HFF-Myc (cell line): ENCODE measurements around the gene FBXL17.

ENCODE experiments used
- DNase-seq: peaks from one replicate; pipeline ENCODE4 v3.0.0-alpha.2; 2011; ENCODE audit warnings: low read depth; ENCODE audit errors: extremely low read depth
- H3K4me3 ChIP-seq: replicated peaks from 2 replicates; pipeline ENCODE4 v1.5.1; 2011; ENCODE audit warnings: low read depth, mild to moderate bottlenecking, control low read depth, low read length
- TF ChIP-seq, protein P1 (sequence below): IDR thresholded peaks from 2 replicates; pipeline ENCODE4 v1.5.1; 2012; ENCODE audit warnings: mild to moderate bottlenecking, low read depth, low read length, control low read depth; ENCODE audit errors: missing control alignments

FBXL17 gene

GRCh38 chr5:107812570-107813141, 569.2 kb downstream of the FBXL17 start:
- TF ChIP-seq, protein P1, sequence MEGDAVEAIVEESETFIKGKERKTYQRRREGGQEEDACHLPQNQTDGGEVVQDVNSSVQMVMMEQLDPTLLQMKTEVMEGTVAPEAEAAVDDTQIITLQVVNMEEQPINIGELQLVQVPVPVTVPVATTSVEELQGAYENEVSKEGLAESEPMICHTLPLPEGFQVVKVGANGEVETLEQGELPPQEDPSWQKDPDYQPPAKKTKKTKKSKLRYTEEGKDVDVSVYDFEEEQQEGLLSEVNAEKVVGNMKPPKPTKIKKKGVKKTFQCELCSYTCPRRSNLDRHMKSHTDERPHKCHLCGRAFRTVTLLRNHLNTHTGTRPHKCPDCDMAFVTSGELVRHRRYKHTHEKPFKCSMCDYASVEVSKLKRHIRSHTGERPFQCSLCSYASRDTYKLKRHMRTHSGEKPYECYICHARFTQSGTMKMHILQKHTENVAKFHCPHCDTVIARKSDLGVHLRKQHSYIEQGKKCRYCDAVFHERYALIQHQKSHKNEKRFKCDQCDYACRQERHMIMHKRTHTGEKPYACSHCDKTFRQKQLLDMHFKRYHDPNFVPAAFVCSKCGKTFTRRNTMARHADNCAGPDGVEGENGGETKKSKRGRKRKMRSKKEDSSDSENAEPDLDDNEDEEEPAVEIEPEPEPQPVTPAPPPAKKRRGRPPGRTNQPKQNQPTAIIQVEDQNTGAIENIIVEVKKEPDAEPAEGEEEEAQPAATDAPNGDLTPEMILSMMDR = no peak
- no peak overlapping the region for H3K4me3 ChIP-seq
- DNase-seq = no peak

DNA sequence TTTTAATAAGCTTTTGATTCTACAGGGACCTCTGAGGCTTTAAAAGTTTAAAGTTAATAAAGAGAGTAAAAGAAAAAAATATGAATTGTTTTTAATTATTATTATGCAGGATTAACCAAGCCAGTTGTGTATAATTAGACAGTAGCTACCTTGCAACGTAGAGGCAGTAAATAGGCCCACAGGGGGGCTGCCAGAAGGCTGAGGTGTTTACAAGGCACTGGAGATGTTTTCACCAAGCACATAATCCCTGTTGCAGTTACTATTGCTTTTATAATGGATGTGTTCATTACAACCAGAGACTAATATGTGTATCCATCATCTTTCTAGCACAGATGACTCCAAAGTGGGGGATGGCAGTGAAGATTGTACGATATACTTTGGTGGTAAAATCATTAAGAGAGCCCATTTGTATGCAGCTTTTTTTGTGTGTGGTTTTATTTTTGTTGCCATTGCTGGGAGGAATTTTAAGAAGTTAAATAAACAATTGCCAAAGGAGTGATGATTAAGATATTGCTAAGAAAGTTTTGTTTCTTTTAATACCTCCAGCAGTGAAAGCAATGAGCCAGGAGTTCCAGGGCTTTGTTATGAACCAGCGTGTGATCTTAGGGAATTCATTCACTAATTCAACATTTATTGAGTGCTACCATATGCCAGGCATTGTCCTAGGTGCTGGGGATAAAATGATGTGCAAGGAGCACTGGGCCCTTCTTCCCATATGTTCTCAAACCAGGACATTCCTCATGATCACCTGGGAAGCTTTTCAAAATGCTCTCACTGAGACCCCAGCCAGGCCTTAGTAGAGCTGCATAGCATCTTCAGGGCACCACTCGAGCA, 572.5 kb downstream of the FBXL17 start:
- TF ChIP-seq, protein P1 = no peak
- no peak overlapping the region for H3K4me3 ChIP-seq
- DNase-seq = no peak
